Panc1 (cell line): ENCODE results near the gene LEKR1. TPM values are rescaled to one million over a fixed set of nuclear protein-coding genes. Genes with fewer than 3 reads are reported as not detected.

Source experiments
- ATAC-seq: fragments of 200-7000 bp; cut with Tn5 transposase; 2 replicates; pipeline ENCODE4 v1.9.1; 2020; ENCODE audit warnings: mild to moderate bottlenecking, moderate library complexity
- BruUV-seq: library from RNA; stranded (reverse); fragments of 400-500 nt; replicated peaks from 2 replicates; lab custom pipeline; 2021; lab: Mats Ljungman, UMichigan
- CTCF ChIA-PET: fragments of 300-600 bp; sonication (Branson Sonifier 250); formaldehyde crosslinking; loops from one replicate; lab custom pipeline; 2022; ENCODE audit warnings: antibody characterized with exemption; lab: Charles Lee
- POLR2A ChIA-PET: fragments of 300-600 bp; sonication (Branson Sonifier 250); formaldehyde crosslinking; loops from one replicate; lab custom pipeline; 2022; ENCODE audit warnings: antibody characterized with exemption; lab: Charles Lee
- DNase-seq: peaks from one replicate; pipeline ENCODE4 v3.0.0-alpha.2; 2010; ENCODE audit warnings: low read depth, low spot score
- H3K27ac ChIP-seq: 2 replicates; pipeline ENCODE4 v1.5.1; 2011; ENCODE audit warnings: mild to moderate bottlenecking, low read length, inconsistent platforms
- H3K27me3 ChIP-seq: fragments of 200-500 bp; sonication (Bioruptor generic); 2 replicates; pipeline ENCODE4 v1.6.0; 2014; ENCODE audit warnings: low read length, inconsistent platforms; ENCODE audit not compliant: control insufficient read depth, insufficient read depth
- H3K36me3 ChIP-seq: fragments of 200-500 bp; sonication (Bioruptor generic); 2 replicates; pipeline ENCODE4 v1.5.1; 2014; ENCODE audit warnings: inconsistent platforms, mild to moderate bottlenecking, low read length, moderate library complexity; ENCODE audit not compliant: control insufficient read depth, insufficient read depth
- H3K4me1 ChIP-seq: 2 replicates; pipeline ENCODE4 v1.5.1; 2011; ENCODE audit warnings: inconsistent platforms, mild to moderate bottlenecking, low read length, moderate library complexity; ENCODE audit not compliant: control insufficient read depth, insufficient read depth
- H3K4me3 ChIP-seq, 2 experiments: 2 replicates each; pipeline ENCODE4 v1.5.1; 2011 to 2012; ENCODE audit warnings: low read depth in 2 of 2, low read length in 2 of 2, mild to moderate bottlenecking in 2 of 2, inconsistent platforms in 1 of 2, moderate library complexity in 1 of 2
- H3K9me3 ChIP-seq: fragments of 200-500 bp; sonication (Bioruptor generic); 2 replicates; pipeline ENCODE4 v1.5.1; 2014; ENCODE audit warnings: low read depth, mild to moderate bottlenecking, inconsistent platforms, low read length, moderate library complexity; ENCODE audit not compliant: control insufficient read depth, insufficient read depth
- CTCF ChIP-seq: fragments of 450-650 bp; IDR thresholded peaks from 2 replicates; pipeline ENCODE4 v1.5.1; 2017; ENCODE audit warnings: mild to moderate bottlenecking
- POLR2AphosphoS5 ChIP-seq: IDR thresholded peaks from 2 replicates; pipeline ENCODE4 v1.6.1; 2012; ENCODE audit warnings: mild to moderate bottlenecking, low read depth, low read length, moderate library complexity
- REST ChIP-seq, 2 experiments: IDR thresholded peaks; 2 replicates each; pipeline ENCODE4 v1.6.1; 2011 to 2012; ENCODE audit warnings: low read depth in 2 of 2, control low read depth in 1 of 2, low read length in 1 of 2, mild to moderate bottlenecking in 1 of 2, moderate library complexity in 1 of 2; ENCODE audit not compliant: insufficient read depth in 1 of 2
- SIN3A ChIP-seq: IDR thresholded peaks from 2 replicates; pipeline ENCODE4 v1.6.1; 2012; ENCODE audit warnings: low read depth, mild to moderate bottlenecking, low read length, moderate library complexity, borderline replicate concordance; ENCODE audit not compliant: insufficient read depth
- TCF7L2 ChIP-seq: IDR thresholded peaks from 2 replicates; pipeline ENCODE4 v1.6.1; 2011; ENCODE audit warnings: mild to moderate bottlenecking, low read depth, low read length, inconsistent platforms
- in situ Hi-C: cut with HindIII; loops from 2 replicates; pipeline ENCODE4 v1.10.0; 2016; ENCODE audit warnings: low sequenced_read_pairs, low pct_unique_long_range_greater_than_20kb
- intact Hi-C: fragments of 100-400 bp; cut with micrococcal nuclease; formaldehyde crosslinking; loops from one replicate; pipeline ENCODE4 v1.10.0; 2022; ENCODE audit not compliant: unreplicated experiment
- total RNA-seq: library from RNA; stranded (reverse); gene quantifications from one replicate; pipeline ENCODE4 v1.2.1, GENCODE V29; 2021; ENCODE audit not compliant: unreplicated experiment

LEKR1 gene
- total RNA-seq, 1 experiment from 2014 or later: not detected

GRCh38 chr3:156782921-156783320, 43.2 kb upstream of the LEKR1 start:
- ATAC-seq (no peak), DNase-seq (no peak)
- Histone ChIP-seq H3K27me3 (no peaks in the 10 kb centered on the region), H3K36me3 (no peaks in the 10 kb centered on the region), H3K27ac (no peak overlapping the region), H3K4me1 (peaks cover under 1% of the 10 kb centered on the region), H3K9me3 (no peaks in the 10 kb centered on the region), H3K4me3 (no peak overlapping the region)
- TF ChIP-seq CTCF (no peak), REST (IDR thresholded peaks at IDR 0.05; ENCODE audit: insufficient read depth in 1 of 2, low read depth in 2 of 2, low read length in 1 of 2) (no peak), TCF7L2 (no peak)
- no TSS peak for BruUV-seq
- intact Hi-C loops: no loop called here
- CTCF ChIA-PET: no interaction called here
- in situ Hi-C loops: no loop called here
- POLR2A ChIA-PET: no interaction called here

- no peak for TF ChIP-seq CTCF
- no peak for TF ChIP-seq TCF7L2
- TF ChIP-seq POLR2AphosphoS5: no peak
- no peak for TF ChIP-seq SIN3A
- TF ChIP-seq REST (IDR thresholded peaks at IDR 0.05; ENCODE audit: insufficient read depth in 1 of 2, low read depth in 2 of 2, low read length in 1 of 2): no peak
- intact Hi-C loops: no loop called here
- CTCF ChIA-PET: no interaction called here
Measured at GRCh38 chr3:156787001-156787400, 39.2 kb upstream of the LEKR1 start.

More at GRCh38 chr3:156787001-156787400, 39.2 kb upstream of the LEKR1 start:
- ATAC-seq (no peak), DNase-seq (no peak)
- POLR2A ChIA-PET: interaction anchor here (0.7 kb wide), 1 partner anchor 144 kb away, joined by 15 read pairs; no protein-coding TSS in a partner anchor
- Histone ChIP-seq H3K4me3 (no peak overlapping the region), H3K36me3 (no peaks in the 10 kb centered on the region), H3K27me3 (no peaks in the 10 kb centered on the region), H3K4me1 (peaks cover 16% of the 10 kb centered on the region), H3K9me3 (no peaks in the 10 kb centered on the region), H3K27ac (no peak overlapping the region)
- BruUV-seq: no TSS peak
- in situ Hi-C loops: no loop called here
